Muscle of leg (tissue), 11 donors: Measurements from ENCODE around the gene P2RY6. TPM values are rescaled to one million over a fixed set of nuclear protein-coding genes. Genes with fewer than 3 reads are reported as not detected.

Experiments used
- DNase-seq: peaks from one replicate; pipeline ENCODE4 v3.0.0; 2013
- H3K27ac ChIP-seq: one replicate; pipeline ENCODE4 v1.5.1; 2013; ENCODE audit warnings: mild to moderate bottlenecking, low read length, control low read depth
- H3K27me3 ChIP-seq: one replicate; pipeline ENCODE4 v1.6.1; 2013; ENCODE audit warnings: low read length; ENCODE audit not compliant: control insufficient read depth, insufficient read depth
- H3K36me3 ChIP-seq: one replicate; pipeline ENCODE4 v1.6.1; 2013; ENCODE audit warnings: low read length; ENCODE audit not compliant: control insufficient read depth, insufficient read depth
- H3K4me1 ChIP-seq: one replicate; pipeline ENCODE4 v1.6.1; 2013; ENCODE audit warnings: low read length; ENCODE audit not compliant: control insufficient read depth, insufficient read depth
- H3K4me3 ChIP-seq: one replicate; pipeline ENCODE4 v1.5.1; 2013; ENCODE audit warnings: low read length, control low read depth
- H3K9me3 ChIP-seq: replicated peaks from 2 replicates; pipeline ENCODE4 v1.6.1; 2013; ENCODE audit warnings: low read depth, low read length; ENCODE audit not compliant: control insufficient read depth
- WGBS: methylation state at CpG from one replicate; pipeline ENCODE4 v1.1.5; 2013; ENCODE audit warnings: missing lambda C conversion rate; ENCODE audit not compliant: insufficient coverage; 5-methylcytosine and 5-hydroxymethylcytosine counted together
- polyA plus RNA-seq, 8 donors: library from polyadenylated mRNA; unstranded; fragments of 120-200 nt; gene quantifications; one replicate each; pipeline versions ENCODE4 v1.2.1 to v1.2.3, GENCODE V29; 2013; ENCODE audit warnings: inconsistent platforms in 1 of 8, low replicate concordance in 1 of 8; ENCODE audit not compliant: insufficient read length in 8 of 8, insufficient read depth in 1 of 8
- total RNA-seq: library from RNA; stranded (reverse); fragments of 120-200 nt; gene quantifications from one replicate; pipeline ENCODE4 v1.2.4, GENCODE V29; 2013

P2RY6 gene
- total and polyA plus RNA-seq, 9 donors: 0.53 to 1.9 (median 1.5) TPM

- no peaks in the 10 kb centered on the region for H3K9me3 ChIP-seq
- H3K36me3 ChIP-seq: peaks cover 6% of the 10 kb centered on the region
- H3K27me3 ChIP-seq: no peaks in the 10 kb centered on the region
- no peak overlapping the region for H3K4me3 ChIP-seq
- no peak for DNase-seq
- 80% methylated on average over 1 of the region's 2 CpGs for WGBS
- no peak overlapping the region for H3K27ac ChIP-seq
- peaks cover 45% of the 10 kb centered on the region for H3K4me1 ChIP-seq
Measured at GRCh38 chr11:73337846-73338245, 65.7 kb downstream of the P2RY6 start.

GRCh38 chr11:73338279-73338678 is 66.1 kb downstream of the P2RY6 start:
- 63% methylated on average over 2 of the region's 4 CpGs for WGBS
- Histone ChIP-seq H3K27me3 (no peaks in the 10 kb centered on the region), H3K4me1 (peaks cover 45% of the 10 kb centered on the region), H3K4me3 (no peak overlapping the region), H3K9me3 (no peaks in the 10 kb centered on the region), H3K36me3 (peaks cover 6% of the 10 kb centered on the region), H3K27ac (no peak overlapping the region)
- DNase-seq: no peak

GRCh38 chr11:73340164-73340563 is 68.0 kb downstream of the P2RY6 start:
- H3K9me3 ChIP-seq: no peaks in the 10 kb centered on the region

GRCh38 chr11:73342633-73343032 is 70.5 kb downstream of the P2RY6 start:
- H3K36me3 ChIP-seq: peaks cover 13% of the 10 kb centered on the region
- DNase-seq: no peak
- 4% methylated on average over 45 of the region's 54 CpGs for WGBS

More at GRCh38 chr11:73340164-73340563, 68.0 kb downstream of the P2RY6 start:
- peaks cover 43% of the 10 kb centered on the region for H3K4me1 ChIP-seq
- DNase-seq: no peak
- H3K27ac ChIP-seq: no peak overlapping the region
- no peak overlapping the region for H3K4me3 ChIP-seq
- no peaks in the 10 kb centered on the region for H3K27me3 ChIP-seq
- 50% methylated on average over 1 of the region's 3 CpGs for WGBS
- peaks cover 6% of the 10 kb centered on the region for H3K36me3 ChIP-seq

GRCh38 chr11:73343076-73343873 is 71.1 kb downstream of the P2RY6 start:
- no peak overlapping the region for H3K27ac ChIP-seq
- peak overlapping the region; percentile 24 for H3K4me3 ChIP-seq

More at GRCh38 chr11:73342633-73343032, 70.5 kb downstream of the P2RY6 start:
- peak overlapping the region; percentile 15 for H3K4me3 ChIP-seq
- H3K4me1 ChIP-seq: peaks cover 37% of the 10 kb centered on the region
- H3K27me3 ChIP-seq: no peaks in the 10 kb centered on the region
- H3K27ac ChIP-seq: no peak overlapping the region
- no peaks in the 10 kb centered on the region for H3K9me3 ChIP-seq

GRCh38 chr11:73344191-73344607 is 72.1 kb downstream of the P2RY6 start:
- Histone ChIP-seq H3K4me1 (peaks cover 28% of the 10 kb centered on the region), H3K27ac (no peak overlapping the region), H3K27me3 (no peaks in the 10 kb centered on the region), H3K9me3 (no peaks in the 10 kb centered on the region), H3K4me3 (no peak overlapping the region), H3K36me3 (peaks cover 25% of the 10 kb centered on the region)
- no peak for DNase-seq
- WGBS: 75% methylated on average over 17 of the region's 20 CpGs

More at GRCh38 chr11:73343076-73343873, 71.1 kb downstream of the P2RY6 start:
- no peaks in the 10 kb centered on the region for H3K9me3 ChIP-seq
- DNase-seq: no peak
- peaks cover 32% of the 10 kb centered on the region for H3K4me1 ChIP-seq
- WGBS: 21% methylated on average over 38 of the region's 40 CpGs
- no peaks in the 10 kb centered on the region for H3K27me3 ChIP-seq
- peaks cover 19% of the 10 kb centered on the region for H3K36me3 ChIP-seq

- DNase-seq: no peak
- Histone ChIP-seq H3K27ac (no peak overlapping the region), H3K4me3 (no peak overlapping the region), H3K27me3 (no peaks in the 10 kb centered on the region), H3K36me3 (peaks cover 27% of the 10 kb centered on the region), H3K9me3 (no peaks in the 10 kb centered on the region), H3K4me1 (peaks cover 28% of the 10 kb centered on the region)
- 83% methylated on average over 4 of the region's 5 CpGs for WGBS
Measured at GRCh38 chr11:73345481-73346160, 73.5 kb downstream of the P2RY6 start.

- no peak for DNase-seq
- WGBS: 70% methylated on average over 6 of the region's 10 CpGs
- H3K4me1 ChIP-seq: peaks cover 28% of the 10 kb centered on the region
Measured at GRCh38 chr11:73346186-73346935, 74.2 kb downstream of the P2RY6 start.

GRCh38 chr11:73347067-73347466 is 74.9 kb downstream of the P2RY6 start:
- H3K27me3 ChIP-seq: no peaks in the 10 kb centered on the region
- H3K9me3 ChIP-seq: no peaks in the 10 kb centered on the region
- H3K4me3 ChIP-seq: no peak overlapping the region
- H3K36me3 ChIP-seq: peaks cover 25% of the 10 kb centered on the region
- peaks cover 28% of the 10 kb centered on the region for H3K4me1 ChIP-seq
- no peak for DNase-seq
- no peak overlapping the region for H3K27ac ChIP-seq
- 78% methylated on average over 9 of the region's 12 CpGs for WGBS

More at GRCh38 chr11:73346186-73346935, 74.2 kb downstream of the P2RY6 start:
- Histone ChIP-seq H3K27me3 (no peaks in the 10 kb centered on the region), H3K27ac (no peak overlapping the region), H3K36me3 (peaks cover 25% of the 10 kb centered on the region), H3K9me3 (no peaks in the 10 kb centered on the region), H3K4me3 (no peak overlapping the region)
